ENCODE measurements around the gene CCT8. TPM values are rescaled to one million over a fixed set of nuclear protein-coding genes. Genes with fewer than 3 reads are reported as not detected.
"Not testable (repeated sequence)": the region's sequence is repeated elsewhere in the genome, so short reads cannot be mapped to it uniquely, and the experiment has no call there.

CCT8 gene
- total RNA-seq, 1 donor from 2014 or later = 186 TPM

DNA sequence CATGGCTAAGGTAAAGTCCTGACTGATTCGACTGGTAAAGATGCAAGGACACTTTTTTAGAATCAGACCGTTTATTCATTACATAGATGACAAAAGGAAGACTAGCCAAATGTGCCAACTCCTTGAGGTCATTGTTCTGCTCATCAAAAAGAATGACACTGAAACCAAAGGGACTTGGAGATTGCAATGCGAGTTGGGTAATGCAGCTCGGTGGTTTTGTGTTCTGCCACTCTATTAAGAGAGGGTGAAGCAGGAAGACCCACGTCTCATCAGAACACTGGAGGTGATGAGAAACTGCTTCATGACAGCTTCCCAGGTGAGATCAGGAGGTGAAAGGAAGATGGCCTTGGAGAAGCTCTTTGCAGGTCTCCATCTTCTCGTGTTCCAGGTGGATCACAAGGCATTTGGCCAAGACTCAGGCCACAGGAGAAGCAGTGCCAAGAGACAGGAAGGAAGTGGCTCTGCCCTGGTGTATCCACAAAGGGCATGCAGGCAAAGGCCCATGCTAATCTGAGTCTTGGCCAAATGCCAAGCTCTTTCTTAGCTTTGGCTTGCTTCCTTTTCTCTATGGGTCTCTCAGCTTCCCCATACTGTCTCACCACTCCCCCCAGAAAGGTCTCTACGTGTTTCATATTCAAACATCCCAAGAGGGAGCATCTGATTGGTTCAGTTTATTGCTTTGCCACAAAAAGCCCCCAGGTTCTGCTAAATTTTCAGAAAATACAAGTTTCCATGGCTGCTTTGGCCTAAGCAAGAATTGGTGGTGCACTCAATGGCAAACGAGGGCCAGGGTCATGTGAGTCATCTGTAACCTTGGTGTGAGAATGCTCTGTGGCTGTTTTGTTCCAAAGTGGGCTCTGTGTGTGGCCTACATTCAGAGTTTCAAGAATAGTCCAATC, 5.7 kb upstream of the CCT8 start:
- Mint-ChIP-seq H3K36me3 (ENCODE audit: unreplicated experiment) (no peaks in the 10 kb centered on the region), H3K27ac (ENCODE audit: unreplicated experiment) (peak overlapping the region; percentile 43), H3K9me3 (ENCODE audit: unreplicated experiment) (no peaks in the 10 kb centered on the region), H3K4me1 (ENCODE audit: low read depth, unreplicated experiment) (peaks cover 1% of the 10 kb centered on the region), H3K27me3 (ENCODE audit: unreplicated experiment) (peaks cover 4% of the 10 kb centered on the region), H3K4me3 (ENCODE audit: unreplicated experiment) (no peak overlapping the region)
- DNase-seq = no peak
- TF ChIP-seq, protein P1, sequence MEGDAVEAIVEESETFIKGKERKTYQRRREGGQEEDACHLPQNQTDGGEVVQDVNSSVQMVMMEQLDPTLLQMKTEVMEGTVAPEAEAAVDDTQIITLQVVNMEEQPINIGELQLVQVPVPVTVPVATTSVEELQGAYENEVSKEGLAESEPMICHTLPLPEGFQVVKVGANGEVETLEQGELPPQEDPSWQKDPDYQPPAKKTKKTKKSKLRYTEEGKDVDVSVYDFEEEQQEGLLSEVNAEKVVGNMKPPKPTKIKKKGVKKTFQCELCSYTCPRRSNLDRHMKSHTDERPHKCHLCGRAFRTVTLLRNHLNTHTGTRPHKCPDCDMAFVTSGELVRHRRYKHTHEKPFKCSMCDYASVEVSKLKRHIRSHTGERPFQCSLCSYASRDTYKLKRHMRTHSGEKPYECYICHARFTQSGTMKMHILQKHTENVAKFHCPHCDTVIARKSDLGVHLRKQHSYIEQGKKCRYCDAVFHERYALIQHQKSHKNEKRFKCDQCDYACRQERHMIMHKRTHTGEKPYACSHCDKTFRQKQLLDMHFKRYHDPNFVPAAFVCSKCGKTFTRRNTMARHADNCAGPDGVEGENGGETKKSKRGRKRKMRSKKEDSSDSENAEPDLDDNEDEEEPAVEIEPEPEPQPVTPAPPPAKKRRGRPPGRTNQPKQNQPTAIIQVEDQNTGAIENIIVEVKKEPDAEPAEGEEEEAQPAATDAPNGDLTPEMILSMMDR (IDR thresholded peaks at IDR 0.05; ENCODE audit: partially characterized antibody, unreplicated experiment) = no peak

DNA sequence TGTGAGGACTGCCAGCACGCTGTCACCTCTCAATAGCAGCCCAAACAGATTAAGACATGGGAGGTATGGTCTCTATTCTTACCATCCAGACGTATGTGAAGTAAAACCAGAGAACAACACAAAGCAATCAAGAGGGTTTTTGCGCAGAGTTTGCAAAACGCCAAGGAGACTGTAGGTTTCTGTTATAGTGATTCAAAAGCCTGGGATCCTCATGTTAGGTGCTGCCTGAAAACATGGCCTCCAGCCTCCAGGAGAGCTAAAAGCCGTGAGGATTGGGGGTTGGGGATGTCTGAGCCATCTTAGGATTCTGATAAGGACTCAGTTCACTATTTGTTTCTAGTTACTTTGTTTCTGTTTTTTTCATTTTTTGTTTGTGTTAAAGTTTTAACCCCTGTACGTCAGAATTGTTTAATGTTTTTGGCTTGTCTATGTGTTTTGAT, 4.2 kb upstream of the CCT8 start:
- TF ChIP-seq, protein P1 (IDR thresholded peaks at IDR 0.05; ENCODE audit: partially characterized antibody, unreplicated experiment) = no peak
- Mint-ChIP-seq H3K36me3 (ENCODE audit: unreplicated experiment) (no peaks in the 10 kb centered on the region), H3K27ac (ENCODE audit: unreplicated experiment) (peak overlapping the region; percentile 87), H3K9me3 (ENCODE audit: unreplicated experiment) (peaks cover 8% of the 10 kb centered on the region), H3K27me3 (ENCODE audit: unreplicated experiment) (peaks cover 11% of the 10 kb centered on the region), H3K4me1 (ENCODE audit: low read depth, unreplicated experiment) (peaks cover 3% of the 10 kb centered on the region), H3K4me3 (ENCODE audit: unreplicated experiment) (peak overlapping the region; percentile 76)
- no peak for DNase-seq

DNA sequence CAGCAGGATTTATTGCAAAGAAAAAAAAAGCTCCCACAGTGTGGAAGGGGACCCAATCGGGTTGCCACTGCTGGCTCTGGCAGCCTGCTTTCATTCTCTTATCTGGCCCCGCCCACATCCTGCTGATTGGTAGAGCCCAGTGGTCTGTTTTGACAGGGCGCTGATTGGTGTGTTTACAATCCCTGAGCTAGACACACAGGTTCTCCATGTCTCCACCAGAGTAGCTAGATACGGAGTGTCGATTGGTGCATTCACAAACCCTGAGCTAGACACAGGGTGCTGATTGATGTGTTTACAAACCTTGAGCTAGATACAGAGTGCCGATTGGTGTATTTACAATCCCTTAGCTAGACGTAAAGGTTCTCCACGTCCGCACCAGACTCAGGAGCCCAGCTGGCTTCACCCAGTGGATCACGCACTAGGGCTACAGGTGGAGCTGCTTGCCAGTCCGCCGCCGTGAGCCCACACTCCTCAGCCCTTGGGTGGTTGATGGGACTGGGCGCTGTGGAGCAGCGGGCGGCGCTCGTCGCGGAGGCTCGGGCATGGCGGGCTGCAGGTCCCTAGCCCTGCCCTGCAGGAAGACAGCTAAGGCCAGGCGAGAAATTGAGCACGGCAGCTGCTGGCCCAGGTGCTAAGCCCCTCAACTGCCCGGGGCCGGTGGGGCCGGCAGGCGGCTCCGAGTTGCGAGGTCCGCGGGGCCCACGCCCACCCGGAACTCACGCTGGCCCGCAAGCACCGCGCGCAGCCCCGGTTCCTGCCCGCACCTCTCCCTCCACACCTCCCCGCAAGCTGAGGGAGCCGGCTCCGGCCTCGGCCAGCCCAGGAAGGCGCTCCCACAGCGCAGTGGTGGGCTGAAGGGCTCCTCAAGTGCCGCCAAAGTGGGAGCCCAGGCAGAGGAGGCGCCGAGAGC, 3.5 kb upstream of the CCT8 start:
- H3K9me3 Mint-ChIP-seq (ENCODE audit: unreplicated experiment); H3K36me3 Mint-ChIP-seq (ENCODE audit: unreplicated experiment); H3K4me1 Mint-ChIP-seq (ENCODE audit: low read depth, unreplicated experiment): not testable (repeated sequence)
- peak overlapping the region; percentile 87 for H3K27ac Mint-ChIP-seq (ENCODE audit: unreplicated experiment)
- peaks cover 14% of the 10 kb centered on the region for H3K27me3 Mint-ChIP-seq (ENCODE audit: unreplicated experiment)
- peak overlapping the region; percentile 76 for H3K4me3 Mint-ChIP-seq (ENCODE audit: unreplicated experiment)
- DNase-seq = peak; percentile 35

DNA sequence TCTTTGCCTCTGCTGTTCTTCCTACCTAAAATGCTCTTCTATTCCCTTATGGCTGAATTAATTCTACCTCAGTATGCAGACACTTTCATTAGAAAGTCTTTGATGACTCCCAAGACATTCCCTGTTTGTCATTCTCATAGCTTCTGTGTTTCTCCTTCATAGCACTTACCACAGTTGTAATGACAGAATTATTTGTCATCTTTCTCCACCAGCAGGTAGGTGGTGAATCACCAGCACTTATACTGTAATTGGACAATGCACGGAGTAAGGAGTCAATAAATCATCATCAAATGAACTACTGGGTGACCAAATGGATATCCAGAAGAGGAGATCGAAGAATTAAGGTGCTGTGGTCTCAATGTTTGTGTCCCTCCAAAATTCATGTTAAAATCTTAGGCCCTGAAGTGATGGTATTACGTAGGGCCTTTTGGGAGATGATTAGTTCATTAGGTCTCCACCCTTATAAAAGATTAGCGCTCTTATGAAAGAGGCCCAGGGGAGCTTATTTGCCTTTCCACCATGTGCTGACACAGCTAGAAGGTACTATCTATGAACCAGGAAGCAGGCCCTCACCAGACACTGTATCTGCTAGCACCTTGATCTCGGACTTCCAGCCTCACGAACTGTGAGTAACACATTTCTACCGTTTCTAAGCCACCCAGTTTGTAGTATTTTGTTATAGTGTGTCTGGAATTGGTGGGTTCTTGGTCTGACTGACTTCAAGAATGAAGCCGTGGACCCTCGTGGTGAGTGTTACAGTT, 2.4 kb upstream of the CCT8 start:
- H3K9me3 Mint-ChIP-seq (ENCODE audit: unreplicated experiment) = peaks cover 8% of the 10 kb centered on the region
- no peak overlapping the region for H3K4me3 Mint-ChIP-seq (ENCODE audit: unreplicated experiment)
- no peak overlapping the region for H3K27ac Mint-ChIP-seq (ENCODE audit: unreplicated experiment)
- no peak for DNase-seq
- TF ChIP-seq, protein P1 (IDR thresholded peaks at IDR 0.05; ENCODE audit: partially characterized antibody, unreplicated experiment) = no peak
- H3K27me3 Mint-ChIP-seq (ENCODE audit: unreplicated experiment) = peaks cover 14% of the 10 kb centered on the region
- no peaks in the 10 kb centered on the region for H3K36me3 Mint-ChIP-seq (ENCODE audit: unreplicated experiment)
- H3K4me1 Mint-ChIP-seq (ENCODE audit: low read depth, unreplicated experiment) = peaks cover 14% of the 10 kb centered on the region

DNA sequence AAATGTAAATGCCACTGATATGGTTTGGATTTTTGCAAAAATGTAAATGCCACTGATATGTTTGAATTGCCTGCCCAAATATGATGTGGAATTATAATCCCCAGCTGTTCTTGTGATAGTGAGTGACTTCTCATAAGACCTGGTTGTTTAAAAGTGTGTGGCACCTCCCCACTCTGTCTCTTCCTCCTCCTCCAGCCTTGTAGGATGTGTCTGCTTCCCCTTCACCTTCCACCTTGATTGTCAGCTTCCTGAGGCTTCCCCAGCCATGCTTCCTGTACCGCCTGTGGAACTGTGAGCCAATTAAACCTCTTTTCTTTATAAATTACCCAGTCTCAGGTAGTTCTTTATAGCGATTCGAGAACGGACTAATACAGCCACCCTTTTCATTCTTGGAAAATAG, 1.3 kb upstream of the CCT8 start:
- H3K36me3 Mint-ChIP-seq (ENCODE audit: unreplicated experiment) = no peaks in the 10 kb centered on the region
- no peak for DNase-seq
- H3K9me3 Mint-ChIP-seq (ENCODE audit: unreplicated experiment) = peaks cover 8% of the 10 kb centered on the region
- peaks cover 14% of the 10 kb centered on the region for H3K4me1 Mint-ChIP-seq (ENCODE audit: low read depth, unreplicated experiment)
- H3K27ac Mint-ChIP-seq (ENCODE audit: unreplicated experiment) = no peak overlapping the region
- peak overlapping the region; percentile 16 for H3K4me3 Mint-ChIP-seq (ENCODE audit: unreplicated experiment)
- TF ChIP-seq, protein P1 (IDR thresholded peaks at IDR 0.05; ENCODE audit: partially characterized antibody, unreplicated experiment) = no peak
- H3K27me3 Mint-ChIP-seq (ENCODE audit: unreplicated experiment) = peaks cover 14% of the 10 kb centered on the region

All from glutamatergic neuron (in vitro differentiated cells).